GM18873 (cell line): ENCODE data around the gene MED12.

Source experiments
- ATAC-seq: cut with Tn5 transposase; IDR thresholded peaks from one replicate; pipeline ENCODE4 v1.9.1; 2021; ENCODE audit warnings: mild to moderate bottlenecking, moderate library complexity, moderate number of reproducible peaks; ENCODE audit not compliant: unreplicated experiment, low FRiP score

The MED12 gene

GRCh38 chrX:71184092-71184491 lies 65.7 kb downstream of the MED12 start:
- ATAC-seq = no peak

- ATAC-seq = no peak
Measured at GRCh38 chrX:71184803-71185495, 66.6 kb downstream of the MED12 start.

- ATAC-seq = no peak
Measured at GRCh38 chrX:71191248-71191647, 72.9 kb downstream of the MED12 start.
